HCT116 (cell line): ENCODE data around the gene DACT3. TPM values are rescaled to one million over a fixed set of nuclear protein-coding genes. Genes with fewer than 3 reads are reported as not detected.

ENCODE experiments used
- ATAC-seq: fragments of 200-7000 bp; cut with Tn5 transposase; 2 replicates; pipeline ENCODE4 v1.9.1; 2020; ENCODE audit warnings: mild to moderate bottlenecking, moderate library complexity
- BruUV-seq: library from RNA; stranded (reverse); fragments of 400-500 nt; replicated peaks from 2 replicates; lab custom pipeline; 2021; lab: Mats Ljungman, UMichigan
- CTCF ChIA-PET: fragments of 300-600 bp; sonication (Branson Sonifier 250); formaldehyde crosslinking; loops from one replicate; lab custom pipeline; 2021; ENCODE audit warnings: antibody characterized with exemption; lab: Charles Lee
- POLR2A ChIA-PET: fragments of 300-600, 350-600 bp; sonication (Branson Sonifier 250); formaldehyde crosslinking; loops from one replicate; lab custom pipeline; 2021; ENCODE audit warnings: antibody characterized with exemption; lab: Charles Lee
- RAD21 ChIA-PET, 2 experiments: fragments of 300-600 bp; sonication (Branson Sonifier 250); formaldehyde crosslinking; loops; one replicate each; lab custom pipeline; 2023; ENCODE audit warnings: low total read pairs in 2 of 2; ENCODE audit not compliant: uncharacterized antibody in 2 of 2, unreplicated experiment in 2 of 2, low non-redundant PET in 1 of 2; lab: Charles Lee
- DNase-seq: peaks from one replicate; pipeline ENCODE4 v3.0.0-alpha.2; 2010; ENCODE audit warnings: low read depth, low spot score
- H2AFZ ChIP-seq: fragments of 200-600 bp; shearing (Covaris generic), sonication (generic); 2 replicates; pipeline ENCODE4 v1.6.1; 2017; ENCODE audit warnings: low read depth, mixed run types, mixed read lengths, antibody characterized with exemption, low read length; ENCODE audit not compliant: poor library complexity, severe bottlenecking
- H3K27ac ChIP-seq: 2 replicates; pipeline ENCODE4 v1.5.1; 2012; ENCODE audit warnings: low read depth, low read length
- H3K27me3 ChIP-seq: fragments of 200-600 bp; sonication (generic); 2 replicates; pipeline ENCODE4 v1.6.1; 2016; ENCODE audit warnings: mixed run types, low read length, mixed read lengths; ENCODE audit not compliant: insufficient read depth
- H3K36me3 ChIP-seq, 2 experiments: fragments of 200-500 bp in 1 of 2; fragments of 200-600 bp in 1 of 2; sonication (Bioruptor generic) in 1 of 2; sonication (generic) in 1 of 2; 2 replicates each; pipeline versions ENCODE4 v1.5.1 to v1.6.1; 2014 to 2016; ENCODE audit warnings: low read length in 2 of 2, inconsistent platforms in 1 of 2, mixed read lengths in 1 of 2, mixed run types in 1 of 2; ENCODE audit not compliant: insufficient read depth in 2 of 2, control insufficient read depth in 1 of 2
- H3K4me1 ChIP-seq, 2 experiments: fragments of 200-600 bp in 1 of 2; sonication (generic) in 1 of 2; 2 replicates each; pipeline versions ENCODE4 v1.5.1 to v1.6.1; 2012 to 2017; ENCODE audit warnings: low read length in 2 of 2, inconsistent platforms in 1 of 2, mild to moderate bottlenecking in 1 of 2, mixed read lengths in 1 of 2, mixed run types in 1 of 2, moderate library complexity in 1 of 2; ENCODE audit not compliant: insufficient read depth in 2 of 2, control insufficient read depth in 1 of 2
- H3K4me2 ChIP-seq: fragments of 200-600 bp; sonication (generic); 2 replicates; pipeline ENCODE4 v1.6.1; 2017; ENCODE audit warnings: mixed run types, low read length, mixed read lengths
- H3K4me3 ChIP-seq, 2 experiments: fragments of 200-600 bp in 1 of 2; sonication (generic) in 1 of 2; replicated peaks in 1 of 2; 2 replicates each; pipeline ENCODE4 v1.5.1; 2011 to 2016; ENCODE audit warnings: low read length in 2 of 2, control low read depth in 1 of 2, low read depth in 1 of 2, mild to moderate bottlenecking in 1 of 2, mixed read lengths in 1 of 2, mixed run types in 1 of 2
- H3K79me2 ChIP-seq: fragments of 200-600 bp; sonication (generic); 2 replicates; pipeline ENCODE4 v1.6.1; 2017; ENCODE audit warnings: mild to moderate bottlenecking, mixed run types, low read length, moderate library complexity, mixed read lengths; ENCODE audit not compliant: insufficient read depth
- H3K9ac ChIP-seq: fragments of 200-600 bp; sonication (generic); 2 replicates; pipeline ENCODE4 v1.6.1; 2016; ENCODE audit warnings: low read length, mixed read lengths
- H3K9me2 ChIP-seq: fragments of 200-600 bp; sonication (generic), shearing (Covaris generic); 2 replicates; pipeline ENCODE4 v1.6.1; 2017; ENCODE audit warnings: mixed run types, mild to moderate bottlenecking, moderate library complexity; ENCODE audit not compliant: insufficient read depth
- H3K9me3 ChIP-seq, 2 experiments: fragments of 200-500 bp in 1 of 2; fragments of 200-600 bp in 1 of 2; sonication (Bioruptor generic) in 1 of 2; sonication (generic) in 1 of 2; 2 replicates each; pipeline ENCODE4 v1.6.1; 2014 to 2017; ENCODE audit warnings: low read length in 2 of 2, mixed read lengths in 2 of 2, inconsistent platforms in 1 of 2, low read depth in 1 of 2, mild to moderate bottlenecking in 1 of 2, mixed run types in 1 of 2, moderate library complexity in 1 of 2; ENCODE audit not compliant: control insufficient read depth in 1 of 2, insufficient read depth in 1 of 2
- H4K20me1 ChIP-seq: fragments of 200-600 bp; sonication (generic), shearing (Covaris generic); 2 replicates; pipeline ENCODE4 v1.6.1; 2017; ENCODE audit warnings: mixed run types, mild to moderate bottlenecking, moderate library complexity; ENCODE audit not compliant: insufficient read depth
- ATF3 ChIP-seq: IDR thresholded peaks from 2 replicates; pipeline ENCODE4 v1.6.1; 2012
- CEBPB ChIP-seq: IDR thresholded peaks from 2 replicates; pipeline ENCODE4 v1.6.1; 2012; ENCODE audit warnings: low read depth
- CTCF ChIP-seq, 3 experiments: fragments of 200-600 bp in 1 of 3; sonication (generic) in 1 of 3; IDR thresholded peaks in 2 of 3; conservative IDR thresholded peaks in 1 of 3; 2 replicates each; pipeline ENCODE4 v1.5.1; 2012 to 2017; ENCODE audit warnings: low read depth in 2 of 3, low read length in 2 of 3, antibody characterized with exemption in 1 of 3, borderline replicate concordance in 1 of 3, control low read depth in 1 of 3, mild to moderate bottlenecking in 1 of 3, mixed read lengths in 1 of 3, mixed run types in 1 of 3, moderate library complexity in 1 of 3; ENCODE audit not compliant: insufficient read depth in 1 of 3
- ELF1 ChIP-seq: IDR thresholded peaks from 2 replicates; pipeline ENCODE4 v1.6.1; 2012; ENCODE audit warnings: low read depth, borderline replicate concordance
- EZH2 ChIP-seq: fragments of 200-600 bp; sonication (generic); IDR thresholded peaks from 2 replicates; pipeline ENCODE4 v1.6.1; 2017; ENCODE audit warnings: antibody characterized with exemption, mixed run types
- EZH2phosphoT487 ChIP-seq: fragments of 200-600 bp; IDR thresholded peaks from 2 replicates; pipeline ENCODE4 v1.6.1; 2018; ENCODE audit warnings: antibody characterized with exemption, borderline replicate concordance
- FOSL1 ChIP-seq: IDR thresholded peaks from 2 replicates; pipeline ENCODE4 v1.6.1; 2012; ENCODE audit warnings: low read depth
- POLR2A ChIP-seq: IDR thresholded peaks from 2 replicates; pipeline ENCODE4 v1.7.0; 2011; ENCODE audit warnings: borderline replicate concordance; ENCODE audit not compliant: insufficient read depth, insufficient read length; ENCODE audit errors: extremely low read depth
- REST ChIP-seq: IDR thresholded peaks from 2 replicates; pipeline ENCODE4 v1.6.1; 2012; ENCODE audit warnings: low read depth
- SIN3A ChIP-seq: IDR thresholded peaks from 2 replicates; pipeline ENCODE4 v1.6.1; 2012; ENCODE audit warnings: low read depth
- SP1 ChIP-seq: IDR thresholded peaks from 2 replicates; pipeline ENCODE4 v1.6.1; 2012; ENCODE audit warnings: low read depth
- SRF ChIP-seq: IDR thresholded peaks from 2 replicates; pipeline ENCODE4 v1.6.1; 2012; ENCODE audit warnings: low read depth
- YY1 ChIP-seq: IDR thresholded peaks from 2 replicates; pipeline ENCODE4 v1.6.1; 2011; ENCODE audit warnings: low read length, low read depth, moderate library complexity, mild to moderate bottlenecking; ENCODE audit not compliant: insufficient replicate concordance; ENCODE audit errors: extremely low read depth
- ZBTB33 ChIP-seq: IDR thresholded peaks from 2 replicates; pipeline ENCODE4 v1.6.1; 2011; ENCODE audit warnings: mild to moderate bottlenecking, low read length, moderate library complexity; ENCODE audit not compliant: insufficient replicate concordance; ENCODE audit errors: extremely low read depth
- ZFX ChIP-seq: fragments of 450-650 bp; IDR thresholded peaks from 2 replicates; pipeline ENCODE4 v1.6.1; 2017
- intact Hi-C: fragments of 100-400 bp; cut with micrococcal nuclease; formaldehyde crosslinking; loops from 2 replicates; pipeline ENCODE4 v1.10.0; 2022
- total RNA-seq: library from RNA; stranded (reverse); gene quantifications from one replicate; pipeline ENCODE4 v1.2.1, GENCODE V29; 2021; ENCODE audit not compliant: unreplicated experiment

DACT3 gene
- total RNA-seq, 1 experiment from 2014 or later = 2.0 TPM

DNA sequence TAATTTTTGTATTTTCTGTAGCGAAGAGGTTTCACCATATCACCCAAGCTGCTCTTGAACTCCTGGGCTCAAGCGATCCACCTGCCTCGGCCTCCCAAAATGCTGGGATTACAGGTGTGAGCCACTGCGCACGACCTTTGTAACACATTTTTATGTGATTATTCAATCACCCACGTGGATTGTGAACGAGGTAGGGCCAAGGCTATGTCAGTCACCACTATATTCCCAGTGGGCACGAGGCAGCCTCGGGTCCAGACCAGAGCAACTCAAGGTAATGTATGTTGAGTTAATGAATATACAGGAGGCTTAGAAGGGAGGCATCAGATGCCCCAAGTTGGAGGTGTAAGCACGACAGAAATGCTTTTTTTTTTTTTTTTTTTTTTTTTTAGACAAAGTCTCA lies 45.0 kb downstream of the DACT3 start:
- no TSS peak for BruUV-seq
- CTCF ChIA-PET = interaction anchor here (1.0 to 7.7 kb wide), 4 partner anchors 7 to 138 kb away, joined by 3 to 217 read pairs (median 8); partner anchors contain the start of genes DACT3 and PTGIR
- TF ChIP-seq EZH2 = no peak
- TF ChIP-seq CTCF (IDR thresholded peaks at IDR 0.05 in 2 of 3, conservative IDR thresholded peaks at IDR 0.05 in 1 of 3; ENCODE audit: borderline replicate concordance in 1 of 3, insufficient read depth in 1 of 3, low read depth in 2 of 3, low read length in 2 of 3) = no peak
- TF ChIP-seq SP1 = no peak
- no peak for TF ChIP-seq ZFX
- no peak for TF ChIP-seq ATF3
- no peak for TF ChIP-seq POLR2A
- TF ChIP-seq ZBTB33 = no peak
- TF ChIP-seq CEBPB = no peak
- no peak for TF ChIP-seq EZH2phosphoT487
- TF ChIP-seq FOSL1 = no peak
- TF ChIP-seq SIN3A = no peak
- no peak for TF ChIP-seq YY1
- no peak for TF ChIP-seq REST
- no peak for TF ChIP-seq SRF
- no peak for TF ChIP-seq ELF1

More for the DNA sequence above, 45.0 kb downstream of the DACT3 start:
- no peaks in the 10 kb centered on the region for H3K27me3 ChIP-seq
- ATAC-seq (no peak), DNase-seq (no peak)
- H4K20me1 ChIP-seq = no peaks in the 10 kb centered on the region
- POLR2A ChIA-PET = no interaction called here
- H3K9me3 ChIP-seq = no peaks in the 10 kb centered on the region
- H3K4me3 ChIP-seq = no peak overlapping the region
- H3K9ac ChIP-seq = no peak overlapping the region
- H3K4me1 ChIP-seq = peaks cover 0 to 26% of the 10 kb centered on the region in 2 experiments; a peak in 3 of 4 replicates
- no peaks in the 10 kb centered on the region for H3K79me2 ChIP-seq
- H3K27ac ChIP-seq = no peak overlapping the region
- no peak overlapping the region for H2AFZ ChIP-seq
- intact Hi-C loops = loop anchor here (10.0 kb wide), 1 partner anchor 109 kb away; no protein-coding TSS in a partner anchor
- H3K4me2 ChIP-seq = no peak overlapping the region; the same call in 1 of the 2 replicates
- no peaks in the 10 kb centered on the region for H3K9me2 ChIP-seq
- H3K36me3 ChIP-seq = no peaks in the 10 kb centered on the region
- RAD21 ChIA-PET = interaction anchor here (1.4 to 2.8 kb wide), 3 partner anchors 46 kb away, joined by 9 to 19 read pairs (median 14); partner anchors contain the start of gene DACT3 (in 2 of the 2)
